Chondrocyte (in vitro differentiated cells): ENCODE results near the gene CCDC77. TPM values are rescaled to one million over a fixed set of nuclear protein-coding genes. Genes with fewer than 3 reads are reported as not detected.
"Not testable (repeated sequence)": the region's sequence is repeated elsewhere in the genome, so short reads cannot be mapped to it uniquely, and the experiment has no call there.

Source experiments
- DNase-seq: peaks from one replicate; pipeline ENCODE4 v3.0.0; 2021; ENCODE audit warnings: mixed read lengths, low spot score
- H3K27ac Mint-ChIP-seq: one replicate; pipeline ENCODE4 v1.8.0; 2021; ENCODE audit warnings: mild to moderate bottlenecking, moderate library complexity, mixed read lengths; ENCODE audit not compliant: unreplicated experiment
- H3K27me3 Mint-ChIP-seq: 2 replicates; pipeline ENCODE4 v1.8.0; 2021; ENCODE audit warnings: low read depth, mixed read lengths
- H3K36me3 Mint-ChIP-seq: 2 replicates; pipeline ENCODE4 v1.8.0; 2021; ENCODE audit warnings: low read depth, mixed read lengths
- H3K4me1 Mint-ChIP-seq: 2 replicates; pipeline ENCODE4 v1.8.0; 2021; ENCODE audit warnings: low read depth, mild to moderate bottlenecking, mixed read lengths
- H3K4me3 Mint-ChIP-seq: one replicate; pipeline ENCODE4 v1.8.0; 2021; ENCODE audit warnings: mild to moderate bottlenecking, moderate library complexity, mixed read lengths; ENCODE audit not compliant: unreplicated experiment
- H3K9me3 Mint-ChIP-seq: 2 replicates; pipeline ENCODE4 v1.8.0; 2021; ENCODE audit warnings: low read depth, mixed read lengths
- long read RNA-seq: library from polyadenylated mRNA; stranded (forward); transcript quantifications from one replicate; pipeline ENCODE4 v2.0.0, GENCODE V29; 2021
- total RNA-seq: library from RNA; stranded (reverse); gene quantifications from 3 replicates; pipeline ENCODE4 v1.2.1, GENCODE V29; 2021
- TF ChIP-seq, protein P1 (sequence below): fragments of 200-600 bp; sonication (generic); IDR thresholded peaks from 2 replicates; pipeline ENCODE4 v1.5.0; 2021; ENCODE audit warnings: antibody characterized with exemption, mild to moderate bottlenecking, moderate library complexity

CCDC77 gene
- total RNA-seq, result 4.9 to 8.4 TPM (median 6.6 TPM) in 3 replicates
- long read RNA-seq, partial matches to known transcripts, result 1 of 19 reads
- long read RNA-seq, other reads (novel, unspliced or antisense), result 8 of 19 reads

DNA sequence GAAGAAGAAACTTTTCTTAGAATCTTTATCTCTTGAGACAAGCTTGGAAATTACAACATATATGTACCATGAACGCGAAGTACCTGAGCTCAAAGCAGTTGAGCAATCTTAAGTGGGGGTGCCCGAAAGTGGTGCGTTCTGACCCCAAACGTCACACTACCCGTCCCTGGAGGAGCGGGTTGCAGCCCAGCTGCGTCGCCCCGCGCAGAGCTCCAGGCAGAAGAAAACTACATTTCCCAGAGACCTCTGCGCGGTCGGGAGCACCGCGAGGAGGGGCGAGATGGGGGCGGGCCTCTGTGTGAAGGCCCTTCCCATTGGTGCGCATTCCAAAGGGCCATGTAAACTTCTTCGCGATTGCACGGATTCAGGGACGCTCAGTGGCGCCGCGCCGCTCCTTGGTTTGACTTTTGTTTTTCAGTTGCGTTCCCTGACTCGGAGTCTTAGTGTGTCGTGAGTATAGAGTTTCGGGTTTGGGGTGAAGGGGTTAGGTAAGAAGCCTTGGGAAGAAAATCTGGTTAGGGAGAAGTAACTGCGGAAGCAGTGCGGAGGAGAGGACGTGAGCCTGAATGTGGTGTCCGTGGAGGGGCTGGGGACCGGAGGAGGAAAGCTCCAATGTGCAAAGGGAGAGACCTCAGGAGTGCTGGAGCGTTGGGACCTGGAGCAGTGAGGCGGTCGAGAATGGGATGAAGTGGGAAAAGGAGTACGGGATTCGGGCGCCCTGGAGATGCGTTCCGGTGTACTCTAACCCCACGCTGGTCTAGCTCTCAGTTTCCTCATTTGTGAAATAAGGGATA is at the start of gene CCDC77:
CCDC77 (plus strand) TSS at position 410 of the 794 bp plus-strand sequence. CDS start 7,740 bp downstream, outside the sequence.
- Mint-ChIP-seq H3K36me3 (no peaks in the 10 kb centered on the region), H3K4me3 (no peak within 1 kb of the TSS), H3K4me1 (peaks cover 3% of the 10 kb centered on the region), H3K27me3 (no peaks in the 10 kb centered on the region), H3K9me3 (no peaks in the 10 kb centered on the region), H3K27ac (no peak within 1 kb of the TSS)
- TF ChIP-seq, protein P1, sequence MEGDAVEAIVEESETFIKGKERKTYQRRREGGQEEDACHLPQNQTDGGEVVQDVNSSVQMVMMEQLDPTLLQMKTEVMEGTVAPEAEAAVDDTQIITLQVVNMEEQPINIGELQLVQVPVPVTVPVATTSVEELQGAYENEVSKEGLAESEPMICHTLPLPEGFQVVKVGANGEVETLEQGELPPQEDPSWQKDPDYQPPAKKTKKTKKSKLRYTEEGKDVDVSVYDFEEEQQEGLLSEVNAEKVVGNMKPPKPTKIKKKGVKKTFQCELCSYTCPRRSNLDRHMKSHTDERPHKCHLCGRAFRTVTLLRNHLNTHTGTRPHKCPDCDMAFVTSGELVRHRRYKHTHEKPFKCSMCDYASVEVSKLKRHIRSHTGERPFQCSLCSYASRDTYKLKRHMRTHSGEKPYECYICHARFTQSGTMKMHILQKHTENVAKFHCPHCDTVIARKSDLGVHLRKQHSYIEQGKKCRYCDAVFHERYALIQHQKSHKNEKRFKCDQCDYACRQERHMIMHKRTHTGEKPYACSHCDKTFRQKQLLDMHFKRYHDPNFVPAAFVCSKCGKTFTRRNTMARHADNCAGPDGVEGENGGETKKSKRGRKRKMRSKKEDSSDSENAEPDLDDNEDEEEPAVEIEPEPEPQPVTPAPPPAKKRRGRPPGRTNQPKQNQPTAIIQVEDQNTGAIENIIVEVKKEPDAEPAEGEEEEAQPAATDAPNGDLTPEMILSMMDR, result no peak
- DNase-seq, result peak; percentile 95

DNA sequence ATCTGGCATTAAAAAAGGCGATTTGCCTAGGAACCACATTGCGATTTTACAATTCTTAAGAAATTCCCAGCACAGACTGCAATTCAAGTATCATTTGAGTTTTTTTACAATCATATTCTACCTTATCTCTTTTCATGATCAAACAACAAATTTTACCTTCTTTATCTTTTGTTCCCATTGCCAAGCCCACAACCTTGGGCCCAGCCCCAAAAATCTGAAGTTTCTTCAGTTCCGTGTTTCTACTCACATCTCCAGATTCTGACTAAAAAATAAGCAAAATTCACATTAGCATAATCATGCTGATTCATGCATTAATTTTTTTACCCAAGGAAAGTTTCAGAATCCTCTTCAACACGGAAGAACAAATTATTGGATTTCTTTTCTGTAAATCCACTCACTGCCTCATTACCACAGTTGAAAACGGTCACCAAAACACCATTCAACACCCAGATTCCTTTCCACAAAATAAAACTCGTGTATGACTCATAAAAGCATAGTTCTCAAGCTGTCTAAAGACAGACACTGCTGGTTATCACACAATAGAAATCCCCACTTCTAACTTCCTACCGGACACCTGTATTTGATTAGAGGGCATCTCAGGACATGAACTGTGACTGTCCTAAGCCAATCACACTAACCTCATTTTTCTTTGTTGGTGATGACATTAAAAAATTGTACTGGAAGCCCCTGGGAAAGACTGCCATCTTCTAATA is 45.0 kb upstream of the CCDC77 start:
- TF ChIP-seq, protein P1, result no peak
- Mint-ChIP-seq H3K36me3 (peaks cover 51% of the 10 kb centered on the region), H3K27me3 (no peaks in the 10 kb centered on the region), H3K9me3 (peaks cover 4% of the 10 kb centered on the region), H3K4me3 (no peak overlapping the region), H3K27ac (no peak overlapping the region), H3K4me1 (peaks cover 16% of the 10 kb centered on the region)
- no peak for DNase-seq

DNA sequence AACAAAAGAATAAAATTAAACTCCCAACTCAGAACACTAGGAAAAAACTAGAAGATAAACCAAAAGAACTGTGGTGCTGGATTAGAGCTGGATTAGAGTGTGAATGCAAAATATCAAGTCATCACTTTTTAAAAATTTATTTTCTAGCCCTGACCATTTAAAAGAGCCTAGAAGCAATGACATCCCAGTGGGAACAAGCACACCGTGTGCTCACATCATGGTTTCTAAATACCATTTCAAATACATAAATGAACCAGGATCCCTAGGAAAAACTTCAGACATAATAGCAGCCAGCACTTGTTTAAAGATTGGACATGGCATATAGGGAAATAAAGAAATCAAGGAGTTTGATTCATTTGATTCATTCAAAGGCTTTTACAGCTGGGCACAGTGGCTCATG is 42.4 kb upstream of the CCDC77 start:
- Mint-ChIP-seq H3K4me1 (peaks cover 5% of the 10 kb centered on the region), H3K27me3 (no peaks in the 10 kb centered on the region), H3K4me3 (no peak overlapping the region), H3K27ac (no peak overlapping the region), H3K9me3 (peaks cover 4% of the 10 kb centered on the region), H3K36me3 (peaks cover 59% of the 10 kb centered on the region)
- no peak for DNase-seq
- TF ChIP-seq, protein P1, result no peak

DNA sequence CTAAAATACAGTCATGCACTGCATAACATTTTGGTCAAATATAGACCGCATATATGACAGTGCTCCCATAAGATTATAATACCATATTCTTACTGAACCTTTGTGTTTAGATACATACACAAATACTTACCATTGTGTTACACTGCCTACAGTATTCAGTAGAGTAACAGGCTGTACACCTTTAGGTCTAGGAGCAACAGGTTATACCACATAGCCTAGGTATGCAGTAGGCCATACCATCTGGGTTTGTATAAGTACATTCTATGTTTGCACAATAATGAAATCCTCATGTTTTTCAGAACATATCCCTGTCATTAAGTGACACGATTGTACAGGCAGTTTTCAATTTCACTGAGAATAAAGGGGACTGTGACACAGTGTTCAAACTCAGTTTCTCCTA is 34.6 kb upstream of the CCDC77 start:
- Mint-ChIP-seq H3K27ac (no peak overlapping the region), H3K36me3 (peaks cover 40% of the 10 kb centered on the region), H3K27me3 (no peaks in the 10 kb centered on the region), H3K4me3 (no peak overlapping the region), H3K4me1 (no peaks in the 10 kb centered on the region), H3K9me3 (peaks cover 10% of the 10 kb centered on the region)
- TF ChIP-seq, protein P1, result no peak
- no peak for DNase-seq

DNA sequence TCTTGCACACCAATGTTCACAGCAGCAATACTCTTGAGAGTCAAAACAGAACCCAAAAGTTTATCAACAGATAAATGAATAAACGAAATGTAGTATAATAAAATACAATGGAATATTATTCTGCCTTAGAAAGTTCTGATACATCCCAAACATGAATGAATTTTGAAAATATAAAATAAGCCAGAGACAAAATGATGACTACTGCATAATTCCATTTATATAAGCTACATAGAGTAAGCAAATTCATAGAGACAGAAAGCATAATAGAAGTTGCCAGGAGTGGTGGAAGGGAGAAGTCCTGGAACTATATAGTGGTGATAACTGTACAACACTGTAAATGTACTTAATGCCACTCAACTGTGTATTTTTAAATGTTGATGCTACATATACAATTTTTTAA is 33.5 kb upstream of the CCDC77 start:
- Mint-ChIP-seq H3K4me3 (no peak overlapping the region), H3K27ac (no peak overlapping the region), H3K4me1 (no peaks in the 10 kb centered on the region), H3K27me3 (no peaks in the 10 kb centered on the region), H3K36me3 (peaks cover 37% of the 10 kb centered on the region), H3K9me3 (peaks cover 17% of the 10 kb centered on the region)
- TF ChIP-seq, protein P1, result no peak
- DNase-seq, result no peak

DNA sequence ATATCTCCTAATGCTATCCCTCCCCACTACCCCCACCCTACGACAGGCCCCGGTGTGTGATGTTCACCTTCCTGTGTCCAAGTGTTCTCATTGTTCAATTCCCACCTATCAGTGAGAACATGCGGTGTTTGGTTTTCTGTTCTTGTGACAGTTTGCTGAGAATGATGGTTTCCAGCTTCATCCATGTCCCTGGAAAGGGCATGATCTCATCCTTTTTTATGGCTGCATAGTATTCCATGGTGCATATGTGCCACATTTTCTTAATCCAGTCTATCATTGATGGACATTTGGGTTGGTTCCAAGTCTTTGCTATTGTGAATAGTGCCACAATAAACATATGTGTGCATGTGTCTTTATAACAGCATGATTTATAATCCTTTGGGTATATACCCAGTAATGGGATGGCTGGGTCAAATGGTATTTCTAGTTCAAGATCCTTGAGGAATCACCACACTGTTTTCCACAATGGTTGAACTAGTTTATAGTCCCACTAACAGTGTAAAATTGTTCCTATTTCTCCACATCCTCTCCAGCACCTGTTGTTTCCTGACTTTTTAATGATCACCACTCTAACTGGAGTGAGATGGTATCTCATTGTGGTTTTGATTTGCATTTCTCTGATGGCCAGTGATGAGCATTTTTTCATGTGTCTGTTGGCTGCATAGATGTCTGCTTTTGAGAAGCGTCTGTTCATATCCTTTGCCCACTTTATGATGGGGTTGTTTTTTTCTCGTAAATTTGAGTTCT is 30.5 kb upstream of the CCDC77 start:
- H3K27me3 Mint-ChIP-seq, DNase-seq, H3K4me3 Mint-ChIP-seq, H3K4me1 Mint-ChIP-seq, H3K27ac Mint-ChIP-seq: not testable (repeated sequence)
- H3K9me3 Mint-ChIP-seq, result peaks cover 18% of the 10 kb centered on the region
- H3K36me3 Mint-ChIP-seq, result peaks cover 38% of the 10 kb centered on the region
